ENCODE measurements around the gene ITGB5.

Gene ITGB5

GRCh38 chr3:124896824-124897526 lies 9.8 kb upstream of the ITGB5 start:
- DNase-seq (ENCODE audit: low spot score) = no peak

- DNase-seq (ENCODE audit: low spot score) = no peak
Measured at GRCh38 chr3:124895756-124896155, 8.6 kb upstream of the ITGB5 start.

GRCh38 chr3:124893526-124893925 lies 6.4 kb upstream of the ITGB5 start:
- DNase-seq (ENCODE audit: low spot score) = no peak

GRCh38 chr3:124890573-124891190 lies 3.5 kb upstream of the ITGB5 start:
- DNase-seq (ENCODE audit: low spot score) = no peak

GRCh38 chr3:124888482-124889441 lies 1.6 kb upstream of the ITGB5 start:
- DNase-seq (ENCODE audit: low spot score) = no peak

- DNase-seq (ENCODE audit: low spot score) = no peak
Measured at GRCh38 chr3:124887932-124888298, 750 bp upstream of the ITGB5 start.

GRCh38 chr3:124886168-124887056 lies 753 bp downstream of the ITGB5 start:
- peak; percentile 51 for DNase-seq (ENCODE audit: low spot score)

- DNase-seq (ENCODE audit: low spot score) = peak; percentile 25
Measured at GRCh38 chr3:124885466-124886167, 1.5 kb downstream of the ITGB5 start.

- no peak for DNase-seq (ENCODE audit: low spot score)
Measured at GRCh38 chr3:124884474-124885101, 2.6 kb downstream of the ITGB5 start.

- no peak for DNase-seq (ENCODE audit: low spot score)
Measured at GRCh38 chr3:124883766-124884473, 3.2 kb downstream of the ITGB5 start.

- no peak for DNase-seq (ENCODE audit: low spot score)
Measured at GRCh38 chr3:124882816-124883747, 4.1 kb downstream of the ITGB5 start.

GRCh38 chr3:124881976-124882697 lies 5.0 kb downstream of the ITGB5 start:
- DNase-seq (ENCODE audit: low spot score) = no peak

GRCh38 chr3:124879337-124879680 lies 7.9 kb downstream of the ITGB5 start:
- DNase-seq (ENCODE audit: low spot score) = no peak

GRCh38 chr3:124878561-124879336 lies 8.4 kb downstream of the ITGB5 start:
- DNase-seq (ENCODE audit: low spot score) = no peak

GRCh38 chr3:124877674-124878073 lies 9.5 kb downstream of the ITGB5 start:
- no peak for DNase-seq (ENCODE audit: low spot score)

- DNase-seq (ENCODE audit: low spot score) = no peak
Measured at GRCh38 chr3:124876401-124876878, 10.7 kb downstream of the ITGB5 start.

- DNase-seq (ENCODE audit: low spot score) = no peak
Measured at GRCh38 chr3:124873226-124873625, 13.9 kb downstream of the ITGB5 start.

Measured in SK-N-DZ (cell line).